ENCODE measurements around the gene C7. TPM values are rescaled to one million over a fixed set of nuclear protein-coding genes. Genes with fewer than 3 reads are reported as not detected.

C7 gene
- total and polyA plus RNA-seq, 4 donors: 16.0 to 412 (median 177) TPM

DNA sequence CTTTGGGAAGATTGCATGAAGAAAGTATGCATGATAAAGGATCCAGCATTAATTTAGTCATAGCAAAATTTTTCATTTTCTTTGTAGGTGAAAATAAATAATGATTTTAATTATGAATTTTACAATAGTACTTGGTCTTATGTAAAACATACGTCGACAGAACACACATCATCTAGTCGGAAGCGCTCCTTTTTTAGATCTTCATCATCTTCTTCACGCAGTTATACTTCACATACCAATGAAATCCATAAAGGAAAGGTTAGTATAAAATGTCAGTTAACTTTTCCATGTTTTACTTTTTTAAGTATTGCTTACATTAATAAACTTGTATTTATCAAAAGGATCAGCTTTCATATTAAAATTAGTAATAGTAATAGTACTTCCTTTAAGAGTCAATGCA, 35.8 kb downstream of the C7 start:
- intact Hi-C loops (cut with DNase I): no loop called here
- no peak for DNase-seq
- Histone ChIP-seq H3K36me3 (ENCODE audit: control insufficient read depth in 1 of 2, insufficient read depth in 2 of 2, low read length in 1 of 2) (no peaks in the 10 kb centered on the region), H3K27ac (ENCODE audit: low read depth in 1 of 2, low read length in 2 of 2) (no peak overlapping the region), H3K27me3 (ENCODE audit: control insufficient read depth in 1 of 2, insufficient read depth in 2 of 2, low read length in 1 of 2) (no peaks in the 10 kb centered on the region), H3K4me1 (ENCODE audit: control insufficient read depth in 1 of 2, insufficient read depth in 2 of 2, low read length in 2 of 2) (no peaks in the 10 kb centered on the region), H3K4me3 (ENCODE audit: low read length in 2 of 2) (no peak overlapping the region), H3K9me3 (ENCODE audit: control insufficient read depth, low read length) (no peaks in the 10 kb centered on the region)
- no peak for ATAC-seq (ENCODE audit: low FRiP score)
- WGBS, 2 donors: 94 to 95% methylated on average over 5 of the region's 5 CpGs

DNA sequence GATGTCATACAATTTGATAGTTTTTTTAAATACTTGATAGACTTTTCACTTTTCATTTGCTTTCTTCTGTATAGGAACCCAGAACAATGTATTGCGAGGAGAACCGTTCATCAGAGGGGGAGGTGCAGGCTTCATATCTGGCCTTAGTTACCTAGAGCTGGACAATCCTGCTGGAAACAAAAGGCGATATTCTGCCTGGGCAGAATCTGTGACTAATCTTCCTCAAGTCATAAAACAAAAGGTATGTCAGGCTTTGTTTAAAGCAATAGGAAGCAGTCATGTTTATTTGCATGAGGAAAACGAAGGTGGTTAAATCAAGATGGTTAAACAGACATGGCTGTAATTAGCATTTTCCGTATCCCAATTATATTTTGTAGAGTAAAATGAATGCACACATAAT, 46.0 kb downstream of the C7 start:
- no peak overlapping the region for H3K27ac ChIP-seq (ENCODE audit: low read depth in 1 of 2, low read length in 2 of 2)

DNA sequence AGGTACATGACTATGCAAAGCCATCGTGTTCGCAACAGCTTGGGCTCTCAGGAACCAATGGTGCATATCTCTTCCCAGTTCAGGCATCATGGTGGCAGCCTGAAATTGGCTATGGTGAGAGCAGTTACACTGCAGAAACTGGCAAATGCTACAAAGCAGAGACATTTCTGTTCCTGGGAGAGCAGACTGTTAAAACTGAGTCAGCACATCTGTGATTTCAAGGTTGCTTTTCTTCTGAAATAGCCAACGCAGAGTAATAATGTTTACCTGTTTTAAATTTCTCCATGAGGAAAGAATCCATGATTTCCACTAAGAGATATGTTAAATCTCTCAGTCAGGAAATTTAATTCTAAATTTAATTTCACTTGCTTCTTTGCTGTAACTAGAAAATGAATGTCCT, 47.8 kb downstream of the C7 start:
- WGBS, 2 donors: 87 to 92% methylated on average over 3 of the region's 3 CpGs
- no peak overlapping the region for H3K27ac ChIP-seq (ENCODE audit: low read depth in 1 of 2, low read length in 2 of 2)
- no peaks in the 10 kb centered on the region for H3K4me1 ChIP-seq (ENCODE audit: control insufficient read depth in 1 of 2, insufficient read depth in 2 of 2, low read length in 2 of 2)
- ATAC-seq (ENCODE audit: low FRiP score) (no peak), DNase-seq (no peak)
- intact Hi-C loops (cut with DNase I): no loop called here
- no peaks in the 10 kb centered on the region for H3K36me3 ChIP-seq (ENCODE audit: control insufficient read depth in 1 of 2, insufficient read depth in 2 of 2, low read length in 1 of 2)
- no peaks in the 10 kb centered on the region for H3K27me3 ChIP-seq (ENCODE audit: control insufficient read depth in 1 of 2, insufficient read depth in 2 of 2, low read length in 1 of 2)
- no peak overlapping the region for H3K4me3 ChIP-seq (ENCODE audit: low read length in 2 of 2)
- no peaks in the 10 kb centered on the region for H3K9me3 ChIP-seq (ENCODE audit: control insufficient read depth, low read length)

More for the DNA sequence above, 46.0 kb downstream of the C7 start:
- Histone ChIP-seq H3K4me3 (ENCODE audit: low read length in 2 of 2) (no peak overlapping the region), H3K36me3 (ENCODE audit: control insufficient read depth in 1 of 2, insufficient read depth in 2 of 2, low read length in 1 of 2) (no peaks in the 10 kb centered on the region), H3K9me3 (ENCODE audit: control insufficient read depth, low read length) (no peaks in the 10 kb centered on the region), H3K27me3 (ENCODE audit: control insufficient read depth in 1 of 2, insufficient read depth in 2 of 2, low read length in 1 of 2) (no peaks in the 10 kb centered on the region), H3K4me1 (ENCODE audit: control insufficient read depth in 1 of 2, insufficient read depth in 2 of 2, low read length in 2 of 2) (no peaks in the 10 kb centered on the region)
- ATAC-seq (ENCODE audit: low FRiP score) (no peak), DNase-seq (no peak)
- 80 to 86% methylated on average over 5 of the region's 5 CpGs for WGBS, 2 donors
- intact Hi-C loops (cut with DNase I): no loop called here

DNA sequence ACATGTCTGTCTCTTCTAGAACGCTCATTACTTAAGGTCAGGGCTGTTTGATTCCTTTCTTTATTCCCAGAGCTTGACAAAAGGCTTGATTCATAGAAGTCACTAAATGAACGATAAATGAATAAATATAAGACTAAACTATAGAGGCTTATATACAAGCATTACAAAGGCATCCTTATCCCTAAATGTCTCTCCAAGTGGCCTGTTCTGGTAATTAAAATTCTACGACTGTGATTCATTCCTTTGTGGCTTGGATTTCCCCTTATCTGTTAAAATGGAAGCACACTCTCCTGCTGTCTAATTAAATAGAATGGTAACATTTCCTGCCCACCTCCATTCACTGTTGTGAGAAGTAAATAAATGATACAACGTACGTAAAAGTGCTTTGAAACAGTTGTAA, 49.5 kb downstream of the C7 start:
- intact Hi-C loops (cut with DNase I): no loop called here
- 91 to 94% methylated on average over 5 of the region's 5 CpGs for WGBS, 2 donors
- Histone ChIP-seq H3K4me3 (ENCODE audit: low read length in 2 of 2) (no peak overlapping the region), H3K9me3 (ENCODE audit: control insufficient read depth, low read length) (no peaks in the 10 kb centered on the region), H3K4me1 (ENCODE audit: control insufficient read depth in 1 of 2, insufficient read depth in 2 of 2, low read length in 2 of 2) (no peaks in the 10 kb centered on the region), H3K27ac (ENCODE audit: low read depth in 1 of 2, low read length in 2 of 2) (no peak overlapping the region), H3K36me3 (ENCODE audit: control insufficient read depth in 1 of 2, insufficient read depth in 2 of 2, low read length in 1 of 2) (no peaks in the 10 kb centered on the region), H3K27me3 (ENCODE audit: control insufficient read depth in 1 of 2, insufficient read depth in 2 of 2, low read length in 1 of 2) (no peaks in the 10 kb centered on the region)
- ATAC-seq (ENCODE audit: low FRiP score): no peak
- no peak for DNase-seq

DNA sequence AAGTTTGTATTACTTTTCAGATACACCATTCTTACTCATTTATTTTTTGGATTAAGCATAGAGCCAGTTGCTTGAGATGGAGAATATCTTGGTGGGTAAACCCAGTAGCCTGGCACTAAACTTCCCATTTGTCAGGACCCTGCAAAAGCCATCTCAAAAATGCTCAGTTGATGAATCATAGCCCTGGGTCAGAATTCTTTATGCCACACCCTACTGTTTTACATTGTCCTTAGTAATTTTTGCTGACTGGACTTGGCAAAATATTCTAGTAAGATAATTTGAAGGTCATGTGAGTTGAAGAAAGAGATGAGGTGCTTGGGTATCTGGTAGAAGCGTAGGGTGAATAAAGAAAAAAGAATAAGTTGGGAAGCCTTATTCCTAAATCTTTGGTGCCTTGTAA, 50.7 kb downstream of the C7 start:
- no peaks in the 10 kb centered on the region for H3K36me3 ChIP-seq (ENCODE audit: control insufficient read depth in 1 of 2, insufficient read depth in 2 of 2, low read length in 1 of 2)
- no peak for ATAC-seq (ENCODE audit: low FRiP score)
- WGBS, 2 donors: 90% methylated on average over 1 of the region's 1 CpG
- no peak overlapping the region for H3K27ac ChIP-seq (ENCODE audit: low read depth in 1 of 2, low read length in 2 of 2)
- H3K9me3 ChIP-seq (ENCODE audit: control insufficient read depth, low read length): no peaks in the 10 kb centered on the region
- DNase-seq: no peak
- no peaks in the 10 kb centered on the region for H3K27me3 ChIP-seq (ENCODE audit: control insufficient read depth in 1 of 2, insufficient read depth in 2 of 2, low read length in 1 of 2)
- H3K4me3 ChIP-seq (ENCODE audit: low read length in 2 of 2): no peak overlapping the region
- no peaks in the 10 kb centered on the region for H3K4me1 ChIP-seq (ENCODE audit: control insufficient read depth in 1 of 2, insufficient read depth in 2 of 2, low read length in 2 of 2)
- intact Hi-C loops (cut with DNase I): no loop called here

DNA sequence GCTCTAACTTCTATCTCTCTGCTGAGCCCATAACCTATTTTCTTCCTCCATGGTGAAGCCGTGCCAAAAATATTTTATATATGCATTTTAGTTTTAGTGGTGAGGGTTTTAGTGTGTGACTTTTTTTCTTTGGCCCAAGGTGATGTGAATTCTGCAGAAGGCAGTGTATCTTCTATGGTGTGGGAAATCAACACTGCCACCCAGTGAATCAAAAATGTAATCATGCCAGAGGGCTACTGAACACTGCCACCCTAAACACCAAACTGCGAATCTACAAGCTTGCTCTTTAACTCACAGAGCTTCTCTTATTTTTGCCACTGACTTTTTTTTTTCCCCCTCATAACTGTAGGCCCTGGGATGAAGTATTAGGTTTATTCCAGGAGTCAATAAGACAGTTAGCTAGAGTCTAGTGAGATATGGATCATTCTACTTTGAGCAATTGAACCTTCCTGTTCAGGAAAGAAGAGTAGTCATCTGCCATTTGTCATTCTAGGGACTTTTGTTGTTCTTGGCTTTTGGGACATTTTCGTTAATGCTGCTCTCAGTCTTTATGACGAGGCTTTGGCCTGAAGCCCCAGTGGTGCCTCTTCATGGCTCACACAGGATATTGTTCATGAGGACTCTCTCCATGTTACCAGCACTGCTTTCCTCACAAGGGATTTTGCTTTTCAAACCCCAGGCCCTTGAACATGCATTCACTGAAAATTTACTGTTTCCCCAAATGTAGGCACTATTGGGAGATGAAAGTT, 53.1 kb downstream of the C7 start:
- no peaks in the 10 kb centered on the region for H3K36me3 ChIP-seq (ENCODE audit: control insufficient read depth in 1 of 2, insufficient read depth in 2 of 2, low read length in 1 of 2)
- no peak overlapping the region for H3K27ac ChIP-seq (ENCODE audit: low read depth in 1 of 2, low read length in 2 of 2)
- H3K9me3 ChIP-seq (ENCODE audit: control insufficient read depth, low read length): no peaks in the 10 kb centered on the region
- ATAC-seq (ENCODE audit: low FRiP score) (no peak), DNase-seq (no peak)
- WGBS, 2 donors: 50 to 55% methylated on average over 4 of the region's 4 CpGs
- H3K4me3 ChIP-seq (ENCODE audit: low read length in 2 of 2): no peak overlapping the region
- intact Hi-C loops (cut with DNase I): no loop called here
- H3K27me3 ChIP-seq (ENCODE audit: control insufficient read depth in 1 of 2, insufficient read depth in 2 of 2, low read length in 1 of 2): no peaks in the 10 kb centered on the region
- H3K4me1 ChIP-seq (ENCODE audit: control insufficient read depth in 1 of 2, insufficient read depth in 2 of 2, low read length in 2 of 2): no peaks in the 10 kb centered on the region

DNA sequence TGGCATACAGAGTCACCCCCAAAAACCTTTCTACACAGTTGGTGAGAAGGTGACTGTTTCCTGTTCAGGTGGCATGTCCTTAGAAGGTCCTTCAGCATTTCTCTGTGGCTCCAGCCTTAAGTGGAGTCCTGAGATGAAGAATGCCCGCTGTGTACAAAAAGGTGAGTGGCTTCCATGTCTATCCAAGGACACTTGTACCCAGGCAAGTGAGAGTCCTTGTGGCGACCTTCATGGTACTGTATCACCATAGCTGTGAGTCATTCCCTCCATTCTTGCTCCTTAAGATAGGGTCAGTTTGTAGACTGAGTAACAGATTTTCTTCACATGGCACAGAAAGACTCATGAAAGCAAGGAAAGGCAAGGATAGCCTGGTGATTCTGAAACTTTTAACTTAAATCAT, 63.1 kb downstream of the C7 start:
- Histone ChIP-seq H3K27ac (ENCODE audit: low read depth in 1 of 2, low read length in 2 of 2) (no peak overlapping the region), H3K4me3 (ENCODE audit: low read length in 2 of 2) (no peak overlapping the region), H3K27me3 (ENCODE audit: control insufficient read depth in 1 of 2, insufficient read depth in 2 of 2, low read length in 1 of 2) (no peaks in the 10 kb centered on the region), H3K4me1 (ENCODE audit: control insufficient read depth in 1 of 2, insufficient read depth in 2 of 2, low read length in 2 of 2) (no peaks in the 10 kb centered on the region), H3K36me3 (ENCODE audit: control insufficient read depth in 1 of 2, insufficient read depth in 2 of 2, low read length in 1 of 2) (no peaks in the 10 kb centered on the region), H3K9me3 (ENCODE audit: control insufficient read depth, low read length) (no peaks in the 10 kb centered on the region)
- DNase-seq: no peak
- WGBS, 2 donors: 82 to 91% methylated on average over 2 of the region's 2 CpGs
- ATAC-seq (ENCODE audit: low FRiP score): no peak
- intact Hi-C loops (cut with DNase I): no loop called here

DNA sequence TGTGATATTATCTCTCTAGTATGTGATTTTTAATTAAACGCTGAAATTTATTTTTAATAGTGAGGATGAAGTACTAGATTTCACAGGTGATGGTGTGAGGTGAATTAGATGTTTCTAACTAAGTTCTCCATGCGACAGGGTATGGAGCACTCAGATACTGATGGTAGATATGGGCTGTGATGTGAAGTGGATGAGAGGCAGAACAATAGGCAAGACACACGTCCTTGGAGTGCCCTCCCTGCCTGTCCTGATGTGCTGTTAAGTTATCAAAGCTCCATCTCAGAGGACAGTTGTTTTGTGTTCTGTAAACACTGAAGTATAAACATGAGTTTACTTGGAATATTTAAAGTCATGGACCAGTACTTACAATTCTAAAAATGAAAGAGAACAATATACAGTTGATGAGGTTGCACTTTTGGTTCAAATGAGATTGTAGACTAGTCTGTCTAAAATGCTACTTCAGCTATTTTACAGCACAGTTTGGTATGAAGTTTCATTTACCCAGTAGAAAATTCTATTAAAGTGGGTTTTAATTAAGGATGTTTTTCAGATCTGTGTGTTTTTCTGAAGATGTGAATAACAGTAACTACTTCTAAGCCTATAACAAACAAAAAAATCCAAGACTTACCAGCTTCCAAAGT, 64.2 kb downstream of the C7 start:
- no peak for DNase-seq
- no peaks in the 10 kb centered on the region for H3K36me3 ChIP-seq (ENCODE audit: control insufficient read depth in 1 of 2, insufficient read depth in 2 of 2, low read length in 1 of 2)
- no peaks in the 10 kb centered on the region for H3K27me3 ChIP-seq (ENCODE audit: control insufficient read depth in 1 of 2, insufficient read depth in 2 of 2, low read length in 1 of 2)
- no peak for ATAC-seq (ENCODE audit: low FRiP score)
- no peaks in the 10 kb centered on the region for H3K9me3 ChIP-seq (ENCODE audit: control insufficient read depth, low read length)
- H3K27ac ChIP-seq (ENCODE audit: low read depth in 1 of 2, low read length in 2 of 2): no peak overlapping the region
- no peaks in the 10 kb centered on the region for H3K4me1 ChIP-seq (ENCODE audit: control insufficient read depth in 1 of 2, insufficient read depth in 2 of 2, low read length in 2 of 2)
- 73 to 81% methylated on average over 3 of the region's 3 CpGs for WGBS, 2 donors
- no peak overlapping the region for H3K4me3 ChIP-seq (ENCODE audit: low read length in 2 of 2)
- intact Hi-C loops (cut with DNase I): no loop called here

DNA sequence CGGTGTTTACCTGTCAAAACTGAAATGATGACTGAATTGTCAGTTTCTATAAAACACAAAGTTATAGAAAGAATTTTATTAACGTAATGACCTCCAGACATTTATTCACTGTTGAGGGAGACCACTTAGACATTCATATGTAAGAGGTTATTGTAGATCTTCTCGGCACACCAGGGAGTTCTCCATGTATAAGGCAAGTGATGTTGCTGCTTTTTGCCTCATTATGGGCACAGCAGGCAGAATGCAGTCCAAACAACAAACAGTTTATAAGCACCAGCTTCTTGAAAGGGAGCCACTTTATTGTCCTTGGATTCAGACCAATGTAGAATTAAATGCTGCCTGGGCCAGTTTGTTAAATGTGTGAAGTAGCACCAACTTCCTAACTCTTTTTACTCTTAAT, 66.7 kb downstream of the C7 start:
- H3K36me3 ChIP-seq (ENCODE audit: control insufficient read depth in 1 of 2, insufficient read depth in 2 of 2, low read length in 1 of 2): no peaks in the 10 kb centered on the region
- intact Hi-C loops (cut with DNase I): no loop called here
- H3K4me3 ChIP-seq (ENCODE audit: low read length in 2 of 2): no peak overlapping the region
- no peak for ATAC-seq (ENCODE audit: low FRiP score)
- DNase-seq: no peak
- H3K9me3 ChIP-seq (ENCODE audit: control insufficient read depth, low read length): no peaks in the 10 kb centered on the region
- H3K27ac ChIP-seq (ENCODE audit: low read depth in 1 of 2, low read length in 2 of 2): no peak overlapping the region
- no peaks in the 10 kb centered on the region for H3K4me1 ChIP-seq (ENCODE audit: control insufficient read depth in 1 of 2, insufficient read depth in 2 of 2, low read length in 2 of 2)
- no peaks in the 10 kb centered on the region for H3K27me3 ChIP-seq (ENCODE audit: control insufficient read depth in 1 of 2, insufficient read depth in 2 of 2, low read length in 1 of 2)
- WGBS, 2 donors: 73 to 84% methylated on average over 3 of the region's 3 CpGs
